Measurements from ENCODE around the gene HAL. TPM values are rescaled to one million over a fixed set of nuclear protein-coding genes. Genes with fewer than 3 reads are reported as not detected.

Gene HAL
- total RNA-seq, 2 donors from 2014 or later, result 0.52 TPM; not detected in 1

GRCh38 chr12:95942101-95942523 lies 54.0 kb downstream of the HAL start:
- WGBS, 2 donors, result 5 to 8% methylated on average over 7 to 13 of the region's 13 CpGs
- intact Hi-C loops (cut with DNase I), result no loop called here
- Histone ChIP-seq H3K4me3 (peak overlapping the region; percentile 74 to 93), H3K4me1 (peaks cover 10% of the 10 kb centered on the region), H3K9me3 (no peaks in the 10 kb centered on the region), H3K27me3 (no peaks in the 10 kb centered on the region), H3K36me3 (replicated peaks in 1 of 2; ENCODE audit: insufficient read depth in 1 of 2, low read depth in 2 of 2) (no peaks in the 10 kb centered on the region), H3K27ac (peak overlapping the region; percentile 70 to 88 (median 86))
- TF ChIP-seq CTCF (IDR thresholded peaks at IDR 0.05), result no peak
- no peak for TF ChIP-seq POLR2A (IDR thresholded peaks at IDR 0.05)
- no peak for DNase-seq
- no peak for ATAC-seq

- H3K27me3 ChIP-seq, result no peaks in the 10 kb centered on the region
- H3K36me3 ChIP-seq (replicated peaks in 1 of 2; ENCODE audit: insufficient read depth in 1 of 2, low read depth in 2 of 2), result no peaks in the 10 kb centered on the region
- H3K9me3 ChIP-seq, result no peaks in the 10 kb centered on the region
- no peak overlapping the region for H3K4me3 ChIP-seq
- ATAC-seq (no peak), DNase-seq (no peak)
- no peak overlapping the region for H3K27ac ChIP-seq
- intact Hi-C loops (cut with DNase I), result no loop called here
- peaks cover 10% of the 10 kb centered on the region for H3K4me1 ChIP-seq
- WGBS, 2 donors, result 54 to 59% methylated on average over 6 of the region's 6 CpGs
- TF ChIP-seq POLR2A (IDR thresholded peaks at IDR 0.05) (no peak), CTCF (IDR thresholded peaks at IDR 0.05) (no peak)
Measured at GRCh38 chr12:95940514-95940913, 55.6 kb downstream of the HAL start.

Other genes starting within 250 kb of the HAL start
- gene NTN4, start 205.6 kb downstream of the HAL start, total RNA-seq, result 10 to 100 TPM; 47.7 to 62.0 TPM
- gene SNRPF, start 137.4 kb downstream of the HAL start, total RNA-seq, result 1 to 10 TPM; 6.7 to 7.6 TPM
- gene CCDC38, start 53.7 kb downstream of the HAL start, total RNA-seq, result not detected
- gene AMDHD1, start 53.0 kb downstream of the HAL start, total RNA-seq, result 1 to 10 TPM; 4.4 to 4.6 TPM
- gene LTA4H, start 39.2 kb upstream of the HAL start, total RNA-seq, result 10 to 100 TPM; 41.2 to 57.6 TPM
- gene ELK3, start 198.0 kb upstream of the HAL start, total RNA-seq, result 1 to 10 TPM; 4.9 to 8.0 TPM